Measurements from ENCODE around the gene MDFI. TPM values are rescaled to one million over a fixed set of nuclear protein-coding genes. Genes with fewer than 3 reads are reported as not detected.

MDFI gene
- polyA plus RNA-seq, 1 donor from 2014 or later, result 42.5 TPM

- Histone ChIP-seq H3K9ac (ENCODE audit: low read length) (no peak overlapping the region), H2AFZ (ENCODE audit: low read depth, low read length) (no peak overlapping the region), H3K27ac (ENCODE audit: low read length) (no peak overlapping the region), H3K4me3 (ENCODE audit: low read length) (no peak overlapping the region), H3K79me2 (replicated peaks; ENCODE audit: insufficient read depth, low read length) (no peaks in the 10 kb centered on the region), H3K9me3 (ENCODE audit: low read length) (no peaks in the 10 kb centered on the region), H4K20me1 (ENCODE audit: insufficient read depth) (no peaks in the 10 kb centered on the region), H3K36me3 (ENCODE audit: insufficient read depth, low read length) (peaks cover 3% of the 10 kb centered on the region), H3F3A (ENCODE audit: insufficient read depth, low read length, poor library complexity, severe bottlenecking) (no peaks in the 10 kb centered on the region), H3K4me2 (ENCODE audit: low read length) (no peak overlapping the region), H3K9me2 (ENCODE audit: insufficient read depth, low read length) (no peaks in the 10 kb centered on the region), H3K27me3 (ENCODE audit: insufficient read depth, low read depth, low read length) (no peaks in the 10 kb centered on the region)
- TF ChIP-seq RAD21 (conservative IDR thresholded peaks at IDR 0.05) (no peak), MXI1 (conservative IDR thresholded peaks at IDR 0.05; ENCODE audit: poor library complexity, severe bottlenecking) (no peak)
Measured at GRCh38 chr6:41595166-41595565, 43.1 kb upstream of the MDFI start.

- no peak overlapping the region for H3K4me2 ChIP-seq (ENCODE audit: low read length)
- no peak overlapping the region for H3K27ac ChIP-seq (ENCODE audit: low read length)
Measured at GRCh38 chr6:41596096-41596685, 42.1 kb upstream of the MDFI start.

More at GRCh38 chr6:41596096-41596685, 42.1 kb upstream of the MDFI start:
- H2AFZ ChIP-seq (ENCODE audit: low read depth, low read length), result no peak overlapping the region
- no peaks in the 10 kb centered on the region for H4K20me1 ChIP-seq (ENCODE audit: insufficient read depth)
- no peaks in the 10 kb centered on the region for H3F3A ChIP-seq (ENCODE audit: insufficient read depth, low read length, poor library complexity, severe bottlenecking)
- H3K9ac ChIP-seq (ENCODE audit: low read length), result no peak overlapping the region
- TF ChIP-seq POLR2AphosphoS5 (IDR thresholded peaks at IDR 0.05), result no peak
- TF ChIP-seq REST (IDR thresholded peaks at IDR 0.05; ENCODE audit: borderline replicate concordance), result no peak
- no peak for TF ChIP-seq CTCF (IDR thresholded peaks at IDR 0.05; ENCODE audit: poor library complexity, severe bottlenecking)
- no peak for TF ChIP-seq EP300 (conservative IDR thresholded peaks at IDR 0.05; ENCODE audit: poor library complexity, severe bottlenecking)
- no peak for TF ChIP-seq SMC3 (conservative IDR thresholded peaks at IDR 0.05; ENCODE audit: poor library complexity)
- no peak for TF ChIP-seq EZH2 (IDR thresholded peaks at IDR 0.05; ENCODE audit: borderline replicate concordance, insufficient read depth, low read length, poor library complexity, severe bottlenecking)
- TF ChIP-seq TAF1 (IDR thresholded peaks at IDR 0.05; ENCODE audit: low read depth), result no peak
- TF ChIP-seq MXI1 (conservative IDR thresholded peaks at IDR 0.05; ENCODE audit: poor library complexity, severe bottlenecking), result no peak
- no peak for TF ChIP-seq RAD21 (conservative IDR thresholded peaks at IDR 0.05)
- H3K9me3 ChIP-seq (ENCODE audit: low read length), result no peaks in the 10 kb centered on the region
- no peak overlapping the region for H3K4me3 ChIP-seq (ENCODE audit: low read length)
- no peaks in the 10 kb centered on the region for H3K79me2 ChIP-seq (replicated peaks; ENCODE audit: insufficient read depth, low read length)
- H3K9me2 ChIP-seq (ENCODE audit: insufficient read depth, low read length), result no peaks in the 10 kb centered on the region
- H3K27me3 ChIP-seq (ENCODE audit: insufficient read depth, low read depth, low read length), result no peaks in the 10 kb centered on the region
- H3K36me3 ChIP-seq (ENCODE audit: insufficient read depth, low read length), result peaks cover 3% of the 10 kb centered on the region

Measured in neural cell (in vitro differentiated cells).